NCI-H2107 treated with DMSO at 0.1 percent for 48 hours (cell line): Measurements from ENCODE around the gene GPR61.

Experiments
- DNase-seq: peaks from one replicate; lab custom pipeline; 2025; ENCODE audit not compliant: unreplicated experiment; lab: John Stamatoyannopoulos, UW

The GPR61 gene

GRCh38 chr1:109564194-109564878 is 24.7 kb downstream of the GPR61 start:
- DNase-seq: no peak

- no peak for DNase-seq
Observed at GRCh38 chr1:109565241-109565640, 25.6 kb downstream of the GPR61 start.

GRCh38 chr1:109566982-109567381 is 27.3 kb downstream of the GPR61 start:
- no peak for DNase-seq

- DNase-seq: no peak
Observed at GRCh38 chr1:109567877-109568672, 28.4 kb downstream of the GPR61 start.

GRCh38 chr1:109569323-109569722 is 29.7 kb downstream of the GPR61 start:
- no peak for DNase-seq

GRCh38 chr1:109570414-109570813 is 30.7 kb downstream of the GPR61 start:
- DNase-seq: peak; percentile 10

- DNase-seq: peak; percentile 33
Observed at GRCh38 chr1:109573785-109574184, 34.1 kb downstream of the GPR61 start.

- DNase-seq: no peak
Observed at GRCh38 chr1:109578947-109579443, 39.3 kb downstream of the GPR61 start.

- no peak for DNase-seq
Observed at GRCh38 chr1:109579491-109579890, 39.8 kb downstream of the GPR61 start.

- DNase-seq: no peak
Observed at GRCh38 chr1:109582021-109582420, 42.3 kb downstream of the GPR61 start.

GRCh38 chr1:109584766-109585165 is 45.1 kb downstream of the GPR61 start:
- DNase-seq: no peak

- no peak for DNase-seq
Observed at GRCh38 chr1:109586055-109586454, 46.4 kb downstream of the GPR61 start.

GRCh38 chr1:109589177-109589576 is 49.5 kb downstream of the GPR61 start:
- no peak for DNase-seq

GRCh38 chr1:109589679-109590078 is 50.0 kb downstream of the GPR61 start:
- DNase-seq: no peak

GRCh38 chr1:109592916-109593315 is 53.2 kb downstream of the GPR61 start:
- DNase-seq: no peak

- DNase-seq: no peak
Observed at GRCh38 chr1:109595531-109595930, 55.9 kb downstream of the GPR61 start.
